Mesodermal cell (in vitro differentiated cells): Measurements from ENCODE around the gene AUTS2.

Experiments
- H3K27ac ChIP-seq: 2 replicates; pipeline ENCODE4 v1.7.0; 2013; ENCODE audit warnings: mild to moderate bottlenecking, low read depth, low read length, moderate library complexity; ENCODE audit not compliant: severe bottlenecking
- H3K36me3 ChIP-seq: 2 replicates; pipeline ENCODE4 v1.7.1; 2013; ENCODE audit warnings: mild to moderate bottlenecking, low read length, moderate library complexity; ENCODE audit not compliant: control insufficient read depth, insufficient read depth
- H3K4me1 ChIP-seq: one replicate; pipeline ENCODE4 v1.7.1; 2013; ENCODE audit warnings: mild to moderate bottlenecking, low read length; ENCODE audit not compliant: insufficient read depth, control insufficient read depth, poor library complexity, severe bottlenecking
- H3K4me3 ChIP-seq: 2 replicates; pipeline ENCODE4 v1.7.0; 2013; ENCODE audit warnings: low read length, control low read depth, mild to moderate bottlenecking; ENCODE audit not compliant: insufficient read depth, poor library complexity, severe bottlenecking; ENCODE audit errors: extremely low read depth
- H3K9me3 ChIP-seq: 2 replicates; pipeline ENCODE4 v1.7.1; 2013; ENCODE audit warnings: mild to moderate bottlenecking, low read length, moderate library complexity; ENCODE audit not compliant: control insufficient read depth
- WGBS, 2 experiments: methylation state at CpG; one replicate each; pipeline ENCODE4 v1.1.5; 2013; ENCODE audit warnings: missing lambda C conversion rate in 2 of 2; ENCODE audit not compliant: insufficient coverage in 2 of 2; 5-methylcytosine and 5-hydroxymethylcytosine counted together

AUTS2 gene

DNA sequence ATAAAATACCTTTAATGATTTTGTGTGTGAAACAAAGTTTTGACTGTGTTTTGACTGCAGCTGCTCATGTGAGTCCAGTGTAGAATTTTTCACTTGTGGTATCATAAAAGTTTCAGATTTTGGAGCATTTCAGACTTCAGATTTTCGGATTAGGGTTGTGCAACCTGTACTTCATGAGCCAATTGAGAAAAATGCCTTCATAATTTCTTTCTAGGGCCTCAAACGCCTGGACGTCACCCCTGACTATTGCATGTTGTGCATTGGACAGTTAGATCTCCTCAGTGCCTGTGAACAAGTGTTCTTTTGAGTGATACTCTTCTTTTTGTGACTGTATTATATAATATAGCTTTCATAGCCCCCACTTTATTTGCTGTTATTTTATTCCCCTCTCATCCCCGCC lies 161.1 kb downstream of the AUTS2 start:
- Histone ChIP-seq H3K4me1 (peaks cover 54% of the 10 kb centered on the region), H3K9me3 (no peaks in the 10 kb centered on the region), H3K4me3 (no peak overlapping the region), H3K36me3 (no peaks in the 10 kb centered on the region), H3K27ac (no peak overlapping the region)
- 91% methylated on average over 1 of the region's 4 CpGs; no CpG with 5 or more reads in 1 of the 2 experiments for WGBS, 2 experiments

DNA sequence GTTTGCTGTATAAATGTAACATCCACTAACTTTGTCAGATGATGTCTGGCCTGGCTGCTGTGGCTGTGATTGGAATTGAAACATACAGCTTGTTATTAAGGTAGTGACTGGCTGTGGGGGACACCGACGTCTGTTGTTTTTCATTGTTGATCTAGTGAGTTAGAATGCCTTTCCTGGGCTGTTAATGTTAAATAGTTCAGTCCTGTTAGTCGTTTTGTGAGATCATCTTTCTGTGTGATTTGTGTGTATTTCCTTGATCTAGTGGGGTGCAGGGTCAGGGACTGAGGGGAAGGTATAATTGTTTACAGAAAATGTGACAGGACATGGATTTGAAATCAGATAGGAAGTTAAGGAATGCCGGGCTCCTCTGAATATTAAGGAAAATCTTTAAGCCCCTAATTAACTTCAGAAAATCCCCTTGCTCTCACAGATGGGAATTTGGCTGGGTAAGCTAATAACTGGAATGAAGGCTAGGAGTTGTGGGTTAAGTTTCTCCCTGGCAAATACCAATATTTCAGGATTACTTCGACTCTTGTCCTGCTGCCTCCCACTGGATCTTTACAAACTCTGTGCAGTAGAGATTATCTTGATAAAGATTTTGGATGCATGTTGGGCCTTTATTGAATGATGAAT lies 163.1 kb downstream of the AUTS2 start:
- Histone ChIP-seq H3K4me1 (peaks cover 38% of the 10 kb centered on the region), H3K36me3 (no peaks in the 10 kb centered on the region), H3K4me3 (no peak overlapping the region), H3K9me3 (no peaks in the 10 kb centered on the region), H3K27ac (no peak overlapping the region)
- 79 to 96% methylated on average over 3 to 4 of the region's 5 CpGs for WGBS, 2 experiments

DNA sequence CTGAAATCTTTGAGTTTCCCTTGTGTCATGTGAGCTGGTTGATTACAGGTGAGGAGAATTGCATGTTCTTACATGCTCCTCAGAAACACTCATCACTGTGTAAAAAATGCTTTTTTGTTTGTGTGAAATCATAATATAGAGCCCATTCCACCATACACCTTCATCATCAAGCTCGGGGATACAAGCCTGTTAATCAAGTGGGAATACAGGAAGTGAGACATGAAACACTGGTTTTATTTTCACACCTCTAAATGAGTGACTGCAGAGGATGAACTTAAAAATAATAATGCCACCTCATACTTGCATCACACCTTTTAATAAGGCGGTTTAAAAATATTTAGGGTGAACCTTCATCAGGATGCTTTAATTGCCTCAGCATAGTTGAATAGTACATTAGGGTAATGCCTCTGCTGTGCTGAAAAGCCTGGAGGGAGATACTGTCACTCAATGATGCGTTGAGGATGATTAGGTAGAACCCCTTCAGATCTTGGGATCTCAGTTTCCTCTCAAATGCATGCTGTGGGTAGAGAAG lies 164.6 kb downstream of the AUTS2 start:
- Histone ChIP-seq H3K9me3 (no peaks in the 10 kb centered on the region), H3K27ac (no peak overlapping the region), H3K36me3 (no peaks in the 10 kb centered on the region), H3K4me3 (no peak overlapping the region), H3K4me1 (peaks cover 26% of the 10 kb centered on the region)
- 71 to 100% methylated on average over 1 of the region's 3 CpGs for WGBS, 2 experiments

- peaks cover 19% of the 10 kb centered on the region for H3K4me1 ChIP-seq
- H3K27ac ChIP-seq = no peak overlapping the region
- H3K9me3 ChIP-seq = no peaks in the 10 kb centered on the region
- WGBS, 2 experiments = 100% methylated on average over 2 of the region's 3 CpGs; no CpG with 5 or more reads in 1 of the 2 experiments
- H3K4me3 ChIP-seq = no peak overlapping the region
- no peaks in the 10 kb centered on the region for H3K36me3 ChIP-seq
Measured at GRCh38 chr7:69763513-69763912, 165.2 kb downstream of the AUTS2 start.

- Histone ChIP-seq H3K9me3 (no peaks in the 10 kb centered on the region), H3K27ac (no peak overlapping the region), H3K4me3 (no peak overlapping the region), H3K4me1 (peaks cover 13% of the 10 kb centered on the region), H3K36me3 (no peaks in the 10 kb centered on the region)
- 83 to 84% methylated on average over 1 to 3 of the region's 4 CpGs for WGBS, 2 experiments
Measured at GRCh38 chr7:69764147-69764546, 165.9 kb downstream of the AUTS2 start.

- 90% methylated on average over 2 of the region's 2 CpGs; no CpG with 5 or more reads in 1 of the 2 experiments for WGBS, 2 experiments
- Histone ChIP-seq H3K36me3 (no peaks in the 10 kb centered on the region), H3K4me1 (peaks cover 11% of the 10 kb centered on the region), H3K9me3 (no peaks in the 10 kb centered on the region), H3K4me3 (no peak overlapping the region), H3K27ac (no peak overlapping the region)
Measured at GRCh38 chr7:69764681-69765080, 166.4 kb downstream of the AUTS2 start.

DNA sequence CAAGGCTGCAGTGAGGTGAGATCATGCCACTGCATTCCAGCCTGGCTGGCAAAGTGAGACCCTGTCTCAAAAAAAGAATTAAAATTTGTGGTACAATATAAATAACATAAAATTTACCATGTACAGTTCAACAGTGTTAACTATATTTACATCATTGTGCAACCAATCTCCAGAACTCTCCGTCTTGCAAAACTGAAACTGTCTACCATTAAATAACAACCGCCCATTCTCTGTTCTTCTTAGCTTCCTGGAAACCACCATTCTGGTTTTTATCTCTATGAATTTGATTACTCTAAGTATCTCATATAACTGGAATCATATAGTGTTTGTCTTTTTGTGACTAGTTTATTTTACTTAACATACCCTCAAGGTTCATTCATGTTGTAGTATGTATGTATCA lies 167.6 kb downstream of the AUTS2 start:
- H3K36me3 ChIP-seq = no peaks in the 10 kb centered on the region
- H3K27ac ChIP-seq = no peak overlapping the region
- no peaks in the 10 kb centered on the region for H3K9me3 ChIP-seq
- 100% methylated on average over 1 of the region's 2 CpGs; no CpG with 5 or more reads in 1 of the 2 experiments for WGBS, 2 experiments
- no peak overlapping the region for H3K4me3 ChIP-seq
- peaks cover 11% of the 10 kb centered on the region for H3K4me1 ChIP-seq

DNA sequence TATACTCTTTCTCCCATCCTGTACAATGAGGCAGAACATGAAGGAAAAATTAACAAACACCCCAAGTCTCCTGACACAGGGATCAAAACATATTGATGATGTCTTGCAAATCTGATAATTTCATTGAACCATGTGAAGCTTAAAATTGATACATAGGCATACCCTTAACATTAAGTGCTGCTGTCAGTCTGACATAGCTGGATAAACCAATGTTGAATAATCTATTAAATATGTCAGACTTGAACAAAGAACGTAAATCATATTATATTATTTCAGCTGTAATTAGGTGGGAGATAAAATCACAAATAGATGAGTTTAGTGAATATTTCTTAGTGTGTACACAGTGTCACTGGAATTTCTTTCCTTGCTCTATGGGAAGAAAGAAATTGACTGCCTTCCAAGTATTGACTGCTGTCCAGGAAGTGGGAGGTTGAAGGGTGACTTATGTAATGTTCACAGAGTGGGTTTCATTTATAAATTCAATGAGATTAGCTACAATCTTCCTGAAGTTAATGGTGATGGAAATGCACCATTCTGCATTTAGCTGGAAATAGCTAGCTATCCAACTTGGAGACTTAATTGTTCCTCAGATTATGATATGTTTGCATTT lies 170.8 kb downstream of the AUTS2 start:
- Histone ChIP-seq H3K4me3 (no peak overlapping the region), H3K36me3 (no peaks in the 10 kb centered on the region), H3K4me1 (no peaks in the 10 kb centered on the region), H3K9me3 (no peaks in the 10 kb centered on the region), H3K27ac (no peak overlapping the region)
- WGBS, 2 experiments = no CpG with 5 or more reads among the region's 1 CpG

GRCh38 chr7:69769826-69770225 lies 171.6 kb downstream of the AUTS2 start:
- no peak overlapping the region for H3K27ac ChIP-seq
- no peak overlapping the region for H3K4me3 ChIP-seq
- H3K9me3 ChIP-seq = no peaks in the 10 kb centered on the region
- 100% methylated on average over 1 of the region's 1 CpG for WGBS, 2 experiments
- H3K36me3 ChIP-seq = no peaks in the 10 kb centered on the region
- no peaks in the 10 kb centered on the region for H3K4me1 ChIP-seq

DNA sequence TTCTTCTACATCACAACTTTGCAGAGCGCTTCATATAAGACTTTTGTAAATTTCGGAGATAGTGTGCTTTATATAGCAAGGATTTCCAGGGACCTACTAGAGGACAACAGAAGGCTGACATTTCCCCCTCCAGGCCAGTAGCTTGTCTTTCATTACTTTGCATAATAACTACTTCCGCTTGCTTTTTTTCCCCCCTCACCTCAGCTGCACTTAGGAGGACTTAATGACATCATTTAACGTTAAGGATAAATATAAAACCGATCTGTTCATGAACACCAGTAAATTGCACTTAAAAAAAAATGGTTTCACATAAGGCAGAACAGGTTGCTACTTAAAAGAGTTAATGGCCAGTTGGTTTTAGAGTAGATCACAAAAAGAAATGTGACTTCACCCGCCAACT lies 172.3 kb downstream of the AUTS2 start:
- H3K27ac ChIP-seq = no peak overlapping the region
- 88 to 90% methylated on average over 1 to 2 of the region's 6 CpGs for WGBS, 2 experiments
- H3K36me3 ChIP-seq = no peaks in the 10 kb centered on the region
- no peaks in the 10 kb centered on the region for H3K9me3 ChIP-seq
- peaks cover 7% of the 10 kb centered on the region for H3K4me1 ChIP-seq
- no peak overlapping the region for H3K4me3 ChIP-seq
